Sigmoid colon (tissue), 4 donors: Measurements from ENCODE around the gene CPEB1.

Experiments used
- EP300 ChIP-seq, 4 donors: sonication (generic); formaldehyde crosslinking; IDR thresholded peaks; one replicate each; pipeline ENCODE4 v1.6.1; 2017; ENCODE audit warnings: antibody characterized with exemption in 4 of 4
- POLR2A ChIP-seq, 2 donors: fragments of 450-650 bp; IDR thresholded peaks; one replicate each; pipeline ENCODE4 v1.6.1; 2016; ENCODE audit warnings: antibody characterized with exemption in 2 of 2, mild to moderate bottlenecking in 2 of 2, moderate library complexity in 2 of 2
- POLR2AphosphoS5 ChIP-seq, 4 donors: sonication (generic); formaldehyde crosslinking; IDR thresholded peaks; one replicate each; pipeline ENCODE4 v1.6.1; 2017; ENCODE audit warnings: antibody characterized with exemption in 4 of 4

GRCh38 chr15:82602195-82602594 is 45.0 kb downstream of the CPEB1 start:
- no peak for TF ChIP-seq POLR2A (IDR thresholded peaks at IDR 0.05)
- no peak for TF ChIP-seq POLR2AphosphoS5 (IDR thresholded peaks at IDR 0.05)
- no peak for TF ChIP-seq EP300 (IDR thresholded peaks at IDR 0.05)
